HG03066 (cell line): ENCODE data around the gene SNX2.
"Not testable (repeated sequence)": the region's sequence is repeated elsewhere in the genome, so short reads cannot be mapped to it uniquely, and the experiment has no call there.

Source experiments
- ATAC-seq: cut with Tn5 transposase; IDR thresholded peaks from one replicate; pipeline ENCODE4 v1.9.1; 2021; ENCODE audit warnings: low read depth; ENCODE audit not compliant: unreplicated experiment

Gene SNX2

DNA sequence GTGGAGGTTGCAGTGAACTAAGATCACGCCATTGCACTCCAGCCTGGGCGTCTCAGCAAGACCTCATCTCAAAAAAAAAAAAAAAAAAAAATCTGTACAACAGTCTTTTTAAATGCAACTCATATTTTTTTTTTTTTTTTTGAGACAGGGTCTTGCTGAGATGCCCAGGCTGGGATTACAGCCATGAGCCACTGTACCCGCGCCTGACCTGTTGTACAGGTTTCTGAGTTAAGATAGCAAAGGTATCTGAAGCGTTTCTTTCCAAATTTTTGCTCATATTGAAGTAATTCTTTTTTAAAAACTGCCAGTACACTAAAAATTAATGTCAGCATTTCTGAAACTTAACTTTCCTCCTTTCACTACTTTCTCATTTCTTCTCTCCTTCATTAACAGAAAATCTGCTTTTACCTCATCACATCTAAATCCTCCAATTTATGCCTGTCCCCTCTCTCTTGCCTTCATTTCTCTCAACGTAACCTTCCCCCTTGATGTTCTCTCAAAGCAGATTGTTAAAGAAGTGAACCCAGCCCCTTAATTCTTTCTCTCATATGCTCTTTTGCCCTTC is 67.2 kb downstream of the SNX2 start:
- ATAC-seq = no peak

DNA sequence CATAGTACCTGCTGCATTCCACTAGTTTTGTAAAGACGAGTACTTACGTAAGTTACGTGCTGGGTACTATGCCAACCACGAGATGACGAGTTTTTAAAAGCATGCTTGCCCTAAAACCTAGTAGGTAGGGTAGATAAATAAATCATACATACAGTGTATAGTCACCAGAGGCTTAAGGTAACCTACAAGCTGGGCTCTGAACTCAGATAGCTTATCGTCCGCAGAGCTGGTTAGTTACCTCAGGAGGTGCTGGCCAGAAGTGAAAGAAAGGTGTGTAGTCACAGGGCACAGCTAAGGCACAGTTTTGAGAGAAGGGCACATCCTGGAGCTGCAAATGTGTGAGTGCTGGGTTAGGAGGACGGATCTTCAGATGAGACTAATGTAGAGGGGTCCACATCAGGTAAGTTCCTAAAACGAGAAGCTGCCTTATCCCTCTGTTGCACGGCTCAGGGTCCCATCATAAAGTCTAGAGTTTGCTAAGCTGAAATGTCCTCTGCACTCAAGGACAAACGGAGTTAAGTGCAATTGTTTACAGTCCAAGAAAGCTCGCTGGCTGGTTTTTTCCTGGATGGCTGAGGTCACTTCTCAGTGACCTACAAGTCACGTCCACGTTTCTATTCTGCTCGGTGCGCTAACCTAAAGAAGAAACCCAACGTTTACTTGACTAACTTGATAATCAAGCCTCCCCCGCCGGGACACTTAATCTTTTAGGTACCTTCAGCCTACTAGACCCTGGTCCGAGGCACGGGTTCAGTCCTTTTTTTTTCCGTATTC is 69.4 kb downstream of the SNX2 start:
- no peak for ATAC-seq

DNA sequence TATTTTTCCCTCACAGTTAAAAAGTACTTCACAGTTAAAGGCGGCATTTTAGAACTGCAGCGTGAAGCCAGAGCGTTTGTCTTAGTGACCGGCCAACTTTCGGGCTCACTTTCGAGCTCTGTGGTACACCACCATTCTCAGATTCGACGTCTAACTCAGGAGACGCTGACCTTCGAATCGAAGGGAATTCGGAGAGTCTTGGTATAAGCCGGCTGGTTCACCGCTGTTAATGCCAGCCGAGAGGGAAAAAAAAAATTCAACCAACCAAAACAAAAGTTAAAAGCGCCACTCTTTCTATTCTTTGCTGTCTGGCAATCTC is 70.0 kb downstream of the SNX2 start:
- peak; percentile 54 for ATAC-seq

DNA sequence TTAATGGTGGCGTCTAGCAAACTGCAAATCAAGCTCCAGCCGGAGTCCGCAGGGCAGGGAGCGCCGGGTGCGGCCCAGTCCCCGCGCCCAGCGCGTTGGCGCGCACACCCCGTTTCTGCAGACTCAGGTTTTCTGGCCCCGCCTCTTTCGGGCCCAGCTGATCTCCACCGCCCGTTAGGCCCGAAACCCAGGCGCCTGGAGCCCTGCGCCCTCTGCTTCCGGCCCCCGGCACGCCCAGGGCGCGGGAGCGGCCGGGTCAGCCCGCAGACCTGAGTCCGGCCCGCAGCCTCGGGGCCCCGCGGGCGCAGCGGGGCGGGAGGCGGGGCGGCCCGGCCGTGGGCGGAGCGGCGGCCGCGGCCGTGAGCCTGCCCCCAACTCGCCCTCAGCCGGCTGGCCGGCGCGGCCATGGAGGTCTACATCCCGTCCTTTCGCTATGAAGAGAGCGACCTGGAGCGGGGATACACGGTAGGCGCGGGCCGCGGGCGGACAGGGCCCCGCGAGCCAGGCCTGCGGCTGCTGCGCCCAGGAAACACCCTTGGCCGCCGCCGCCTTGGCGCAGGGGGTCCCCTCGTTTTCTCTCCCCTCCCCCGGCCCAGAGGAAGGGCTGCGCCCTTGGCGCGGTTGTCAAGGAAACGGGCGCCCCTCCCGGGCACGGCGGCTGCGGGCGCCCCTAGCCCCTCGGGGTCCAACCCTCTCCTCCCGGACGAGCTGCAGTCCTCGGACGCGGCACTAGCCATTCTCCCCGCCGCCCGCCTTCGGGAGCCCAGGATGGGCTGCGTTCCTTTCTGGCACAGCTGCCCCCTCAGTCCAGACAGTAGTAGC is 70.6 kb downstream of the SNX2 start, which contains the start of gene SNX24:
TSS of gene SNX24 (plus strand) at position 385 of the 822 bp plus-strand sequence. CDS start at position 406, 21 bp downstream.
- ATAC-seq = peak; percentile 77

DNA sequence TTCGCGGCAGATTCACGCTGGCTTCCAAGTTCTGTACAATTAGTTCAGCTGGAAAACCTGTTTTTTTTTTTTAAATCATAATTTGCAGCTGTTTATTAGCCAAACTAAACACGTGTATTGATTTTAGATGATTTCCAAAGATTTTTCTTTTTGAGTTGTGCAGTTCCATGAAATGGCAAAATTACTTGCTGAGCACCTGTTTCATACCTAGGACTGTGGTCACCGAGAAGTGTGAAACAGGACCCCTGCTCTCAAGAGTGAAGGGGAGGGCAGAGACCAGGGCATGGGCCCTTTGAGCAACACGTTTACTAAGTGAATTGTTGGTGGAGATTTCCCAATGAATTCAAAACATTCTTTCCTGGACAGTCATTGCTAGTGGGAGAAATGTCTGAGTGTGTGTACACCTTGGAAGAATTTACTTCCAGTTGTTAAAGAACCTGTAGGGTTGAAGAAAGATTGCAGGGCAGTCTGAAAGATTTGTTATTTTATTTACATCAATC is 71.2 kb downstream of the SNX2 start:
- ATAC-seq = no peak

DNA sequence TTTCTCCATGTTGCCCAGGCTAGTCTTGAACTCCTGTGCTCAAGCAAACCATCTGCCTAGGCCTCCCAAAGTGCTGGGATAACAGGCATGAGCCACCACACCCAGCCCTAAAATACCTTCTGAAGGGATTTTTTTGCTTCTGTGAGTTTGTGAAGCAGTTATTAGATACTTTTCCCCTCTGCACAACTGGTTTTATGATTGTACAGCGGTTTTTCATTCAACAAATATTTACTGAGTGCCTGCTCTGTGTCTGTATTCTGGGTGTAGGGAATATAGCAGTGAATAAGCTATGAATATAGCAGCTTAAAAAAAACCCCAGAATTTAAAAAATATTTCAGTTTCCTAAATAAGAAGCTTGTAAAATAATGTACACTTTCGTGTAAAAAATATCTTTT is 72.8 kb downstream of the SNX2 start:
- no peak for ATAC-seq

DNA sequence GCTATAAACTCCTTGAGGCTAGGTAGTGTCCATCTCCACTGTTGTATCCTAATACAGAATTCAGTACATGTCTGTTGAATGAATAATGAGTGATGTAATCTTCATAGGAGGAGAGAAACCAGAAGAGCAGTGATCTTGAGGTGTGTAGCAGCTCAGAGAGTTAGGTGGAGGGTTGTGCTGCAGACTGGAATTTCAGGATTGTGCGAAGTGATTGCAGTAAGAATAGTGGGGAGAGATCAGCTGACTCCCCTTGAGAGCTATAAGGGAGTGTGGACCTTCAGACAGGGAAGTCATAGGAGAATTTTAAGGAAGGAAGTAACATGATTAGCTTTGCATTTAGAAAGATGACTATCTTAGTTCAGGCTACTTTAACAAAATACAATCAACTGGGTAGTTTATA is 74.9 kb downstream of the SNX2 start:
- no peak for ATAC-seq

DNA sequence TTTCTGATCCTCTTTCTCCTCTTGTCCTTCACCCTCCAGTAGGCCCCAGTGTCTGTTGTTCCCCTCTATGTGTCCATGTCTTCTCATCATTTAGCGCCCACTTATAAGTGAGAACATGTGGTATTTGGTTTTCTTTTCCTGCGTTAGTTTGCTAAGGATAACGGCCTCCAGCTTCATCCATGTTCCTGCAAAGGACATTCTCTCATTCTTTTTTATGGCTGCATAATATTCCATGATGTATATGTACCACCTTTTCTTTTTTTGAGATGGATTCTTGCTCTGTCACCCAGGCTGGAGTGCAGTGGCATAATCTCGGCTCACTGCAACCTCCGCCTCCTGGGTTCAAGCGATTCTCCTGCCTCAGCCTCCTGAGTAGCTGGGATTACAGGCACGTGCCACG is 82.7 kb downstream of the SNX2 start:
- not testable (repeated sequence) for ATAC-seq

DNA sequence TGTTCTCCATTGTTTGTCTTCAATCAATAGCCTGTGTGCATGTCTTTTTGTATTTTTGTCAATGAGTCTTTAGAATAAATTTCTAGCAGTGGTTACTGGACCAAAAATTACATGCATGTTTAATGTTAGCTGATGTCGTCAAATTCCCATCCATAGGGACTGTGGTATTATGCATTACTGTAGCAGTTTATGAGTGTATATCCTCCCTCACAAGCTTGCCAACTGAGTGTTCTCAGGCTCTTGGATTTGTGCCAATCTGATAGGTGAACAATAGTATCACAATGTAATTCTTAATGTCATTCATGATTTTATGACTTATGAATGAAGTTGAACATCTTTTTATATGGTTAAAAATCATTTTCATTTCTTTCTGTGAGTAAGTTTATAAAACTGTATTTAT is 83.6 kb downstream of the SNX2 start:
- ATAC-seq = no peak

DNA sequence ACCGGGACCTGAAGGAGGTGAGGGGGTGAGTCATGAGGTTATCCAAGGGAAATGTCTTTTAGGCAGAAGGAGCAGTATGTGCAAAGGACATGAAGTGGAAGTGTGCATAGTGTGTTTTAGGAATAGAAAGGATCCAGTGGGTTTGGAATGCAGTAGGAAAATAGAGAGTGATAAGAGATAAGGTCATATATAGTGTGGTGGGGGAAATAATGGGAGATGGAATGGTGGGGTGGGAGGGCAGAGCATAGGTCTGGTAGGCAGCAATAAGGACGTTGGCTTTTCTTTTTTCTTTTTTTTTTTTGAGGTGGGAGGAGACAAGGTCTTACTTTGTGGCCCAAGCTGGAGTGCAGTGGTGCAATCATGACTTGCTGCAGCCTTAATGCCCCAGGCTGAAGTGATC is 88.4 kb downstream of the SNX2 start:
- no peak for ATAC-seq

DNA sequence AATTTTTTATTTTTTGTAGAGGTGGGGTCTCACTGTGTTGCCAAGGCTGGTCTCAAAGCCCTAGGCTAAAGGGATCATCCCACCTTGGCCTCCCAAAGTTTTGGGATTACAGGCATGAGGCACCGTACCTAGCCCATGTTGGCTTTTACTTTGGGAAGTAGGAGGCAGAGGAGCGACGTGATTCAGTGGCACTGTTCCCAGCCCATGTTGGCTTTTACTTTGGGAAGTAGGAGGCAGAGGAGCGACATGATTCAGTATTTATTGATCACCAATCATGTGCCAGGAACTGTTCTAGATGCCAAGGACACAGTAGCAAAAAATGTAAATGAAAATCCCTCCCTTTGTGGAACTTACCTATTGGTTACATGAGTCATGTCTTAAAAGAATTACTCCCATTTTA is 88.8 kb downstream of the SNX2 start:
- ATAC-seq = no peak

DNA sequence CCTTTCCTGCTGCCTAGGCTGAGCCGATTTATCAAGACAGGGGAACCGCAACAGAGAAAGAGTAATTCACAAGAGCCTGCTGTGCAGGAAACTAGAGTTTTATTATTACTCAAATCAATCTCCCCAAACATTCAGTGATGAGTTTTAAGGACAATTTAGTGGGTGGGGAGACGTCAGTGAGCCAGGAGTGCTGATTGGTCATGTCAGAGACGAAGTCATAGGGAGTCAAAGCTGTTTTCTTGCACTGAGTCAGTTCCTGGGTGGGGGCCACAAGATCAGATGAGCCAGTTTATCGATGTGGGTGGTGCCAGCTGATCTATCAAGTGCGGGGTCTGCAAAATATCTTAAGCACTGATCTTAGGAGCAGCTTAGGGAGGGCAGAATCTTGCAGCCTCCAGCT is 89.5 kb downstream of the SNX2 start:
- no peak for ATAC-seq

DNA sequence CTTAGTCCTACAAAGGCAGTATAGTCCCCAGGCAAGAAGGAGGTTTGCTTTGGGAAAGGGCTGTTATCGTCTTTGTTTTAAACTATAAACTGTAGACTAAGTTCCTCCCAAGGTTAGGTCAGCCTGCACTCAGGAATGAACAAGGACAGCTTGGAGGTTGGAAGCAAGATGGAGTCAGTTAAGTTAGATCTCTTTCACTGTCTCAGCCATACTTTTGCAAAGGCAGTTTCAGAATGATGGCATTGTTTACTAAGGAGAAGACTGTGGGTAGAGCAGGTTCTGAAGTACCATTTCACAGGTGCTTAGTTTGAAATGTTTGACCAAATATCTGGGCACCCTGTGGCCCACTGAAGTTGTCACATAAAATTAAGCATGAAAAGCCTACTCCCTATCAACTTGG is 90.0 kb downstream of the SNX2 start:
- no peak for ATAC-seq

DNA sequence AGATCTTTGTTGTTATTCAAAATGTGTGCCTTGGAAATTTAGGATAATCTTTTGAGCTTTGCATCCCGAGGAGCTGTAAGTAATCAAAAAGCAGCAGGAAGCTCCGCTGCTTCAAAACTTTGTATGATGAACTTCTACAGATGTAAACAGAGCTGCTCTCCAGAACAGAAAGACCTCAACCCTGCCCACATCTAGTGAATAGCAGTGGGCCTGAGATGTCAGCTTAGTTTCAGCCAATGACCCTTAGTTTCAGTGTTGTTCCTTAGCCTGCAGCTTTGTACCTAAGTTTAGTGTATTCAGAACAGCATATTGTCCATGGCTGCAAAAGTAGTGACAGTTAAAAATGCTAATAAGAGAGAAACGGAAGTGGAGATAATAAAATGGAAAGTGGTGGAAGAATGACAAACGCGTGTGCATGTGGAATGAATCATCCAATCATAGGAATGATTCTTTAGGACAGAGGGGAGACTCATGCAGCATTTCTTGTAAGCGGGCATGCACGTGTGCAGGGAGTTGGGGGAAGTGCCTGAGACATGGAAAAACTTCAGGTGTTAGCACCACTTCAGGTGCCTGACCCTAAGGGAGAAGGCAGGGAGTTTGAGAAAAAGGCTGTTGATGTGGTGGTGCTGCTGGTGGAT is 95.5 kb downstream of the SNX2 start:
- no peak for ATAC-seq

DNA sequence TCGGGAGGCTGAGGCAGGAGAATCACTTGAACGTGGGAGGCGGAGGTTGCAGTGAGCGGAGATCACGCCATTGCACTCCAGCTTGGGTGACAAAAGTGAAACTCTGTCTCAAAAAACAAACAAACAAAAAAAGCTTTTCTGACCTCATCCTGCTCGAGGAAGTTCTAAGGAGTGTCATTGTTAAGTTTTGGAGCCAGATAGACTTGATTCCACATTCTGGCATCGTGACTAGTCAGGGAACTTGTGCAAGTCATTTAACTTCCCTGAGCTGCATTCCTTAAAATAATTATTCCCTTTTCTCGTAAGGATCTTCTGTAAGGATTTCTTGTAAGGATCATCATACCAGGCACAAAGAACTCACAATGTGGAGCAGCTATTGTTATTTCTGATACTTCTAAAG is 96.8 kb downstream of the SNX2 start:
- ATAC-seq = no peak

DNA sequence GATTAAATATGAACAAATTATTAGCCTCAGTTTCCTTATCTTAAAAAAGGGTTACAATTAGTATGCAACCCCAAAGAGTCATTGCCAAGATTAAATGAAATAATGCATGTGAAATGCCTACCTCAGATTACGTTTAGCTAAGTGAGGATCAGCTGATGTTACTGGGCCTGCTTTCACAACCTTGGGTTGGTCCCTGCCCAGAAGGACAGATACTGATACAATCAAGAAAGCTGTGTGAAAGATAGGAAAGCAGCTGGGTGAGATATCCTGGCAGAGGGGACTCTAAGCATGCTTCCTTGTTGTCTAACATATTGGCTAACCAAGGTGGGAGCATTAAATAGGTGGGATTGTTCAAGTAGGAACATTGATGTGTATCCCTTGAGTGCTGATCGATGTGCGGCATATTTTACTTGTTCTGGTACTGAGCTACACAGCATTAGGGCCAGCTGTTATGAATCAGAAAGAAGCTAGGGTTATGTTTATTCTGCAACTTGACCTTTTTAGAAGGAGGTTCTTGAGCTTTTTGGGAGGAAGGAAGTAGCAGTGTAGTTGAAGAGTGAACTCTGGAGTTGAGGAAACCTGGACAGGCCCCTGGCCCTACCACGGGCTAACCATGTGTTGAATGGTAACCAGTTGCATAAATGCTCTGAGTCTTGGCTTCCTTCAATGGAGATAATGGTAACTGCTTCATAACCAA is 99.4 kb downstream of the SNX2 start:
- no peak for ATAC-seq

DNA sequence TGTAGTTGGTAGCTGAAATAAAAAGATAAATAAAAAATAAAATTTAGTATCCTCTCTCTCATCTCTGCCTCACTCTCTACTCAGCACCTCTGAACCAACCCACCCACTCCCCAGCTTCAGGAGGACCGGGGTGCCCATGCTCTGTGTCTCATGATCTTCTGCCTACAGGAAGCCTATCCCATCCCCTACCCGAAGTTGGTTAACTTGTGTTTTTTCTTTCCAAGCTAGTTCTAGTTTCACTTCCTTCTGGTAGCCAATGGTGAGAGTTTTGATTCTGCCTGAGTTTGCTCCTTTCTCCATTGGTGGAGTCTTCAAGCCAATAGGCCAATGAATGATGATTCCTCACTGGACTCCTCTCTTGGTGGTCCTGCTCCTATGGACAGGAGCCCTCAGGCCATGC is 102.6 kb downstream of the SNX2 start:
- ATAC-seq = peak; percentile 53

DNA sequence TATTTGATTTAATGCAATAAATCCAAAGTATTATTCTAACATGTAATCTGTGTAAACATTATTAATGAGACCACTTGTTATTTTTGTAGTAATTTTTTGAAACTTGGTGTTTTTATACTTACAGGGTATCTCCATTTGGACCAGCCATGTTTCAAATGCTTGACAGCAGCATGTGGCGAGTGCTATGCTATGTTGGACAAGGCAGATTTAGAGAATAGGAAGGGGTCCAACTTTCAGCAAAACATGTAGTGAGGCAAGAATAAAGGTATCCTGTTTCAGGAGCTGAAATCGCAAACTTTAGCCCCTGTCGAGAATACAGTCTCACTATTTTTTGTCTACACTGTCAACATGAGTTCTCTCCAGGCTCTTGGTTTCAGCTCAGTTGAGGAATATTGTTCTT is 104.2 kb downstream of the SNX2 start:
- ATAC-seq = no peak
